Measurements from ENCODE around the gene NHLRC1. TPM values are rescaled to one million over a fixed set of nuclear protein-coding genes. Genes with fewer than 3 reads are reported as not detected.
A peak's percentile ranks its signal among the peaks of the same experiment; 100 is the strongest.
"Not testable (repeated sequence)": the region's sequence is repeated elsewhere in the genome, so short reads cannot be mapped to it uniquely, and the experiment has no call there.

Gene NHLRC1
- total and polyA plus RNA-seq, 10 donors: 0.79 to 3.4 (median 1.4) TPM

DNA sequence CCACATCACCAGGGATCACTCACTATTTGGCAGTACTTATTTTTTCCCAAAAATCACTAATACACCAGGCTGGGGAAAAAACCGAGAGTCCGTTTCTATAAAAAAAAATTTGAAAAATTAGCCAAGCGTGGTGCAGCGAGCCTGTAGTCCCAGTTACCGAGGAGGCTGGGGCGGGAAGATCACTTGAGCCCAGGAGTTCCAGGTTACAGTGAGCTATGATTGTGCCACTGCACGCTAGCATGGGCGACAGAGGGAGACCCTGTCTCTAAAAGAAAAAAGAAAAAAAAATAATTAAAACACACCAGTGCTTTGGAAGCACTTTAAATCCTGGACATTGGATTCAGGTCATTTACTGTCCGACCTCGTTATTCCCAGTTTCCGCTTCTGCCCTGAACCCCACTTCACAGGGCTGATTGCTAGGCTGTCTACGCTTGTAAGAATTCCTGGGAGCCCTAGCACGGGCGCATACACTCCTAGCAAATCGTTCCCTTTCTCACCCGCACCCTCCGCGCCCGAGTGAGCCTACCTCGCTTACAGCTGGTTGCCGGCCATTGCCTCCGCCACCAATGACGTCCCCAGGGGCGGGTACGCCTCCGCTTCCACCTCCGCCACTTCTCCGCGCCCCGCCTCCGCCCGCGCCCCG, 32.2 kb upstream of the NHLRC1 start, which contains the start of gene TPMT:
TPMT (minus strand) TSS at position 571 of the 643 bp plus-strand sequence. CDS start 5,950 bp downstream, outside the sequence.
- DNase-seq: peak; percentile 99
- H3K27me3 ChIP-seq (replicated peaks in 1 of 7): no peaks in the 10 kb centered on the region
- H3K9me3 ChIP-seq: no peaks in the 10 kb centered on the region
- peak within 1 kb of the TSS; percentile 83 to 98 (median 93) for H3K27ac ChIP-seq
- peak within 1 kb of the TSS; percentile 85 to 99 (median 92) for H3K4me3 ChIP-seq
- peaks cover 11 to 46% (median 31%) of the 10 kb centered on the region in 6 donors for H3K4me1 ChIP-seq
- TF ChIP-seq, protein P1, sequence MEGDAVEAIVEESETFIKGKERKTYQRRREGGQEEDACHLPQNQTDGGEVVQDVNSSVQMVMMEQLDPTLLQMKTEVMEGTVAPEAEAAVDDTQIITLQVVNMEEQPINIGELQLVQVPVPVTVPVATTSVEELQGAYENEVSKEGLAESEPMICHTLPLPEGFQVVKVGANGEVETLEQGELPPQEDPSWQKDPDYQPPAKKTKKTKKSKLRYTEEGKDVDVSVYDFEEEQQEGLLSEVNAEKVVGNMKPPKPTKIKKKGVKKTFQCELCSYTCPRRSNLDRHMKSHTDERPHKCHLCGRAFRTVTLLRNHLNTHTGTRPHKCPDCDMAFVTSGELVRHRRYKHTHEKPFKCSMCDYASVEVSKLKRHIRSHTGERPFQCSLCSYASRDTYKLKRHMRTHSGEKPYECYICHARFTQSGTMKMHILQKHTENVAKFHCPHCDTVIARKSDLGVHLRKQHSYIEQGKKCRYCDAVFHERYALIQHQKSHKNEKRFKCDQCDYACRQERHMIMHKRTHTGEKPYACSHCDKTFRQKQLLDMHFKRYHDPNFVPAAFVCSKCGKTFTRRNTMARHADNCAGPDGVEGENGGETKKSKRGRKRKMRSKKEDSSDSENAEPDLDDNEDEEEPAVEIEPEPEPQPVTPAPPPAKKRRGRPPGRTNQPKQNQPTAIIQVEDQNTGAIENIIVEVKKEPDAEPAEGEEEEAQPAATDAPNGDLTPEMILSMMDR (IDR thresholded peaks at IDR 0.05 in 8 of 11, conservative IDR thresholded peaks at IDR 0.05 in 3 of 11): no peak
- peak in 1 of 3 donors; percentile 76 for TF ChIP-seq POLR2A (IDR thresholded peaks at IDR 0.05)
- TF ChIP-seq POLR2AphosphoS5 (IDR thresholded peaks at IDR 0.05): peak; percentile 83 to 91 (median 86)
- peaks cover 0 to 10% (median under 1%) of the 10 kb centered on the region in 6 donors for H3K36me3 ChIP-seq
- WGBS, 5 donors: 0 to 1% (median 0%) methylated on average over 27 to 34 of the region's 34 CpGs
- intact Hi-C loops (cut with DNase I; ENCODE audit: low total_unique reads): no loop called here

DNA sequence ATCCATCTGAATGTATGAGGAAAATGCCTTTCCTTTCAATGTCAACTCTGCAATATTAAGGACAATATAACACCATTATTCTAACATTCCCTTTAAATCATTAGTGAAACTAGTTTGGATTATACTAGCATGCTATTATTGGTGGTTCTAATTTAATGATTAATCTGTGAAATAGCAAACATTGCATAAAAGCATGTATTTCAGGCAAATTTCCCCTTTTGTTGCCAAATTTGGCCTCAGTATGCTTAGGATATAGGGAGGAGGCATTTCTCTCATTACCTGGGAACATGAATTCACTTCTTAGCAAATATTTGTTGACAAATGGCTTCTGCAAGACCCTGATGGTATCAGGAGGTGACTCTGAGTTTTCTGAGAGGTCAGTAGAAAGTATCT, 30.8 kb upstream of the NHLRC1 start:
- H3K4me3 ChIP-seq: peak overlapping the region in 1 of 8 donors; percentile 2
- intact Hi-C loops (cut with DNase I; ENCODE audit: low total_unique reads): no loop called here
- no peaks in the 10 kb centered on the region for H3K9me3 ChIP-seq
- H3K36me3 ChIP-seq: peaks cover 0 to 20% (median under 1%) of the 10 kb centered on the region in 6 donors
- DNase-seq: no peak
- H3K27me3 ChIP-seq (replicated peaks in 1 of 7): no peaks in the 10 kb centered on the region
- TF ChIP-seq POLR2A (IDR thresholded peaks at IDR 0.05) (no peak), POLR2AphosphoS5 (IDR thresholded peaks at IDR 0.05) (no peak)
- TF ChIP-seq, protein P1 (IDR thresholded peaks at IDR 0.05 in 8 of 11, conservative IDR thresholded peaks at IDR 0.05 in 3 of 11): no peak
- peak overlapping the region in 6 of 8 donors; percentile 12 to 98 (median 76) for H3K27ac ChIP-seq
- H3K4me1 ChIP-seq: peaks cover 11 to 46% (median 31%) of the 10 kb centered on the region in 6 donors

DNA sequence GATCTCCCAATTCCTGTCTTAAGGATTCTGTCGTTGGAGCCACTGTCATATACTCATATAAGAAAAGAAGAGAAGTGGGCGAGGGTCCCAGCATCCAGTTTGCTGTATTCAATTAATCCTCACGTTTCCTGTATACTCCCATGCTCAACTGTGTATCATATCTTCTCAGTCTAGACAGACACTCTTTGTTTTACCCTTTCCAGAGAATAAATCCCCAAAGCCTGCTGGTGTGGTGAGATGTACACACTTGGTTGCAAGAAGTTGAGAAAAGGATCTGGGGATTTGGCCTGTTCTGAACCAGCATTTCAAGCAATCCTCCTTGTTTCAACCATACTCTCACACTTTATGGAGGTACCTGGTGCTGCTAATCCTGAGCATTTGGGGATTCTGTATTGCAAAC, 29.3 kb upstream of the NHLRC1 start:
- no peaks in the 10 kb centered on the region for H3K9me3 ChIP-seq
- DNase-seq: no peak
- H3K4me1 ChIP-seq: peaks cover 11 to 38% (median 29%) of the 10 kb centered on the region in 6 donors
- 91 to 95% (median 94%) methylated on average over 3 of the region's 3 CpGs for WGBS, 5 donors
- H3K36me3 ChIP-seq: peaks cover 0 to 35% (median 7%) of the 10 kb centered on the region in 6 donors
- H3K27ac ChIP-seq: no peak overlapping the region
- no peak overlapping the region for H3K4me3 ChIP-seq
- no peak for TF ChIP-seq POLR2A (IDR thresholded peaks at IDR 0.05)
- TF ChIP-seq, protein P1 (IDR thresholded peaks at IDR 0.05 in 8 of 11, conservative IDR thresholded peaks at IDR 0.05 in 3 of 11): no peak
- no peak for TF ChIP-seq POLR2AphosphoS5 (IDR thresholded peaks at IDR 0.05)
- intact Hi-C loops (cut with DNase I; ENCODE audit: low total_unique reads): no loop called here
- no peaks in the 10 kb centered on the region for H3K27me3 ChIP-seq (replicated peaks in 1 of 7)

DNA sequence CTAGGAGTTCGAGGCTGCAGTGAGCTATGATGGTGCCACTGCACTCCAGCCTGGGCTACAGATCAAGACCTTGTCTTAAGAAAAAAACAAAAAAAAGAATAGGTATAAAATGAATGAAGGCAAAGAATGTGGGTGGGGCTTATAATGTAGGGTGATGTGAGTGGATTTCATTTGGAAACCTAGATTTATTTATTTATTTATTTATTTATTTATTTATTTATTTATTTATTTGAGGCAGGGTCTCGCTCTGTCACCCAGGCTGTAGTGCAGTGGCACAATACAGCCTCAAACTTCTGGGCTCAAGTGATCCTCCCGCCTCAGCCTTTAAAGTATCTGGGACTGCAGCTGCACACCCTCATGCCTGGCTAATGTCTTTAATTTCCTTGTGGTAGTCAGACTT, 28.9 kb upstream of the NHLRC1 start:
- 93 to 99% (median 97%) methylated on average over 3 of the region's 3 CpGs for WGBS, 5 donors
- H3K27me3 ChIP-seq (replicated peaks in 1 of 7); H3K9me3 ChIP-seq; intact Hi-C loops (cut with DNase I; ENCODE audit: low total_unique reads); DNase-seq; H3K4me3 ChIP-seq; H3K27ac ChIP-seq: not testable (repeated sequence)
- H3K36me3 ChIP-seq: peaks cover 0 to 39% (median 9%) of the 10 kb centered on the region in 6 donors
- peaks cover 11 to 34% (median 25%) of the 10 kb centered on the region in 6 donors for H3K4me1 ChIP-seq

Measured in spleen (tissue), 11 donors.